Uterus (tissue), 2 donors: ENCODE measurements around the gene BMPR2.

Experiments
- CTCF ChIP-seq, 4 experiments: fragments of 200-600 bp in 2 of 4; fragments of 450-650 bp in 2 of 4; sonication (generic) in 2 of 4; IDR thresholded peaks; one replicate each; pipeline ENCODE4 v1.5.1; 2016 to 2019; ENCODE audit warnings: antibody characterized with exemption in 4 of 4, mild to moderate bottlenecking in 2 of 4, moderate library complexity in 1 of 4
- POLR2A ChIP-seq, 2 donors: fragments of 450-650 bp; IDR thresholded peaks; one replicate each; pipeline ENCODE4 v1.6.1; 2016; ENCODE audit warnings: antibody characterized with exemption in 2 of 2, mild to moderate bottlenecking in 1 of 2, moderate library complexity in 1 of 2

- TF ChIP-seq CTCF (IDR thresholded peaks at IDR 0.05): no peak
- TF ChIP-seq POLR2A (IDR thresholded peaks at IDR 0.05): no peak
These were observed 35.0 kb downstream of the BMPR2 start for GRCh38 chr2:202411097-202411496.
